ENCODE results near the gene TXNRD2. TPM values are rescaled to one million over a fixed set of nuclear protein-coding genes. Genes with fewer than 3 reads are reported as not detected.

The TXNRD2 gene
- total RNA-seq, 1 experiment from 2014 or later: 19.7 TPM

GRCh38 chr22:19903513-19903912 lies 38.1 kb downstream of the TXNRD2 start:
- Histone ChIP-seq H3K9ac (ENCODE audit: low read length) (no peak overlapping the region), H4K20me1 (ENCODE audit: insufficient read depth) (no peaks in the 10 kb centered on the region), H3K4me2 (ENCODE audit: low read length) (no peak overlapping the region), H3K9me3 (ENCODE audit: control insufficient read depth in 1 of 2, insufficient read depth in 1 of 2, low read depth in 1 of 2, low read length in 2 of 2) (no peaks in the 10 kb centered on the region), H3K4me3 (replicated peaks in 1 of 2; ENCODE audit: low read depth in 1 of 2, low read length in 2 of 2) (no peak overlapping the region), H3K27ac (ENCODE audit: low read depth, low read length) (no peak overlapping the region), H3K36me3 (ENCODE audit: control insufficient read depth in 1 of 2, insufficient read depth in 2 of 2, low read length in 2 of 2) (no peaks in the 10 kb centered on the region), H3K4me1 (ENCODE audit: control insufficient read depth in 1 of 2, insufficient read depth in 2 of 2, low read length in 2 of 2) (no peaks in the 10 kb centered on the region), H3K27me3 (ENCODE audit: insufficient read depth, low read length) (no peaks in the 10 kb centered on the region), H3K9me2 (ENCODE audit: insufficient read depth) (no peaks in the 10 kb centered on the region), H2AFZ (ENCODE audit: low read depth, low read length, poor library complexity, severe bottlenecking) (no peak overlapping the region), H3K79me2 (ENCODE audit: insufficient read depth, low read length) (no peaks in the 10 kb centered on the region)
- intact Hi-C loops (cut with micrococcal nuclease): no loop called here
- ChIA-PET POLR2A (no interaction called here), RAD21 (ENCODE audit: low non-redundant PET in 1 of 2, low total read pairs in 2 of 2, uncharacterized antibody in 2 of 2, unreplicated experiment in 2 of 2) (interaction anchor here in 1 of 2 experiments (0.9 kb wide), 1 partner anchor 173 kb away, joined by 3 read pairs; no protein-coding TSS in a partner anchor), CTCF (no interaction called here)
- no peak for ATAC-seq
- no peak for DNase-seq (ENCODE audit: low read depth, low spot score)
- no TSS peak for BruUV-seq (replicated peaks)
- TF ChIP-seq EGR1 (IDR thresholded peaks at IDR 0.05; ENCODE audit: low read depth) (no peak), REST (IDR thresholded peaks at IDR 0.05; ENCODE audit: low read depth) (no peak), YY1 (IDR thresholded peaks at IDR 0.05; ENCODE audit: extremely low read depth, insufficient replicate concordance, low read depth, low read length) (no peak), TCF7L2 (IDR thresholded peaks at IDR 0.05; ENCODE audit: borderline replicate concordance, extremely low read depth, insufficient read depth, insufficient read length) (no peak), EZH2phosphoT487 (IDR thresholded peaks at IDR 0.05; ENCODE audit: borderline replicate concordance) (no peak), SP1 (IDR thresholded peaks at IDR 0.05; ENCODE audit: low read depth) (no peak), ELF1 (IDR thresholded peaks at IDR 0.05; ENCODE audit: borderline replicate concordance, low read depth) (no peak), MAX (IDR thresholded peaks at IDR 0.05) (no peak), CTCF (IDR thresholded peaks at IDR 0.05 in 2 of 3, conservative IDR thresholded peaks at IDR 0.05 in 1 of 3; ENCODE audit: borderline replicate concordance in 1 of 3, insufficient read depth in 1 of 3, low read depth in 2 of 3, low read length in 2 of 3) (no peak), RAD21 (IDR thresholded peaks at IDR 0.05; ENCODE audit: low read depth) (no peak), ZNF274 (IDR thresholded peaks at IDR 0.05; ENCODE audit: low read depth, low read length) (no peak), POLR2AphosphoS5 (IDR thresholded peaks at IDR 0.05; ENCODE audit: low read depth, low read length) (no peak), FOSL1 (IDR thresholded peaks at IDR 0.05; ENCODE audit: low read depth) (no peak), CEBPB (IDR thresholded peaks at IDR 0.05; ENCODE audit: low read depth) (no peak), JUND (IDR thresholded peaks at IDR 0.05) (no peak), SIN3A (IDR thresholded peaks at IDR 0.05; ENCODE audit: low read depth) (no peak), ZBTB33 (IDR thresholded peaks at IDR 0.05; ENCODE audit: extremely low read depth, insufficient replicate concordance, low read length) (no peak), ZFX (IDR thresholded peaks at IDR 0.05) (no peak)

Measured in HCT116 (cell line).